ENCODE results near the gene SEMA3D. TPM values are rescaled to one million over a fixed set of nuclear protein-coding genes. Genes with fewer than 3 reads are reported as not detected.
A peak's percentile ranks its signal among the peaks of the same experiment; 100 is the strongest.

SEMA3D gene
- total RNA-seq: 1 to 10 TPM in 3 of 4 donors, not detected in 1; 1.4 to 1.6 (median 1.5) TPM

- Histone ChIP-seq H3K4me3 (peak within 1 kb of the TSS; percentile 31 to 62 (median 34)), H3K27ac (peak within 1 kb of the TSS; percentile 49 to 71 (median 58)), H3K9me3 (no peaks in the 10 kb centered on the region), H3K36me3 (no peaks in the 10 kb centered on the region), H3K27me3 (peaks cover 42% of the 10 kb centered on the region), H3K4me1 (peaks cover 0 to 15% (median 7%) of the 10 kb centered on the region in 4 donors)
- 4% methylated on average over 43 of the region's 45 CpGs; no CpG with 5 or more reads in 1 of the 2 donors for WGBS, 2 donors (ENCODE audit: low coverage in 1 of 2)
- TF ChIP-seq EP300 (IDR thresholded peaks at IDR 0.05; ENCODE audit: low read depth) (no peak), POLR2A (IDR thresholded peaks at IDR 0.05) (no peak), CTCF (IDR thresholded peaks at IDR 0.05) (peak; percentile 36 to 65 (median 61)), POLR2AphosphoS5 (IDR thresholded peaks at IDR 0.05) (no peak)
- DNase-seq: peak; percentile 53
- in situ Hi-C loops (cut with MboI; ENCODE audit: low pct_ligation_motif_present in 1 of 4, low pct_unique_long_range_greater_than_20kb in 1 of 4, low sequenced_read_pairs in 3 of 4) (no loop called here), intact Hi-C loops (cut with DNase I; ENCODE audit: low total_unique reads) (loop anchor here (5.0 kb wide), 1 partner anchor 941 kb away; no protein-coding TSS in a partner anchor)
Measured at GRCh38 chr7:85186521-85187241, at the start of gene SEMA3D. TSS of gene SEMA3D (minus strand) at chr7:85187056. CDS start at chr7:85121891, 65,165 bp downstream.

GRCh38 chr7:85234730-85235129, 47.9 kb upstream of the SEMA3D start:
- Histone ChIP-seq H3K4me3 (no peak overlapping the region), H3K27me3 (no peaks in the 10 kb centered on the region), H3K4me1 (no peaks in the 10 kb centered on the region), H3K9me3 (no peaks in the 10 kb centered on the region), H3K36me3 (no peaks in the 10 kb centered on the region), H3K27ac (no peak overlapping the region)
- 59 to 78% methylated on average over 3 of the region's 3 CpGs for WGBS, 2 donors (ENCODE audit: low coverage in 1 of 2)
- no peak for TF ChIP-seq EP300 (IDR thresholded peaks at IDR 0.05; ENCODE audit: low read depth)
- no peak for TF ChIP-seq POLR2A (IDR thresholded peaks at IDR 0.05)
- TF ChIP-seq POLR2AphosphoS5 (IDR thresholded peaks at IDR 0.05): no peak
- no peak for TF ChIP-seq CTCF (IDR thresholded peaks at IDR 0.05)
- in situ Hi-C loops (cut with MboI; ENCODE audit: low pct_ligation_motif_present in 1 of 4, low pct_unique_long_range_greater_than_20kb in 1 of 4, low sequenced_read_pairs in 3 of 4) (no loop called here), intact Hi-C loops (cut with DNase I; ENCODE audit: low total_unique reads) (no loop called here)
- DNase-seq: no peak

GRCh38 chr7:85232068-85232467, 45.2 kb upstream of the SEMA3D start:
- in situ Hi-C loops (cut with MboI; ENCODE audit: low pct_ligation_motif_present in 1 of 4, low pct_unique_long_range_greater_than_20kb in 1 of 4, low sequenced_read_pairs in 3 of 4): no loop called here

GRCh38 chr7:85230623-85231022, 43.8 kb upstream of the SEMA3D start:
- intact Hi-C loops (cut with DNase I; ENCODE audit: low total_unique reads): no loop called here
- H3K27ac ChIP-seq: no peak overlapping the region
- no peaks in the 10 kb centered on the region for H3K36me3 ChIP-seq

More at GRCh38 chr7:85232068-85232467, 45.2 kb upstream of the SEMA3D start:
- Histone ChIP-seq H3K4me1 (no peaks in the 10 kb centered on the region), H3K4me3 (no peak overlapping the region), H3K36me3 (no peaks in the 10 kb centered on the region), H3K27me3 (no peaks in the 10 kb centered on the region), H3K27ac (no peak overlapping the region), H3K9me3 (no peaks in the 10 kb centered on the region)
- TF ChIP-seq POLR2A (IDR thresholded peaks at IDR 0.05) (no peak), POLR2AphosphoS5 (IDR thresholded peaks at IDR 0.05) (no peak), EP300 (IDR thresholded peaks at IDR 0.05; ENCODE audit: low read depth) (no peak), CTCF (IDR thresholded peaks at IDR 0.05) (no peak)
- intact Hi-C loops (cut with DNase I; ENCODE audit: low total_unique reads): no loop called here
- WGBS, 2 donors (ENCODE audit: low coverage in 1 of 2): 79 to 81% methylated on average over 2 of the region's 2 CpGs
- no peak for DNase-seq

More at GRCh38 chr7:85230623-85231022, 43.8 kb upstream of the SEMA3D start:
- Histone ChIP-seq H3K27me3 (no peaks in the 10 kb centered on the region), H3K4me3 (no peak overlapping the region), H3K4me1 (no peaks in the 10 kb centered on the region), H3K9me3 (no peaks in the 10 kb centered on the region)
- 35 to 67% methylated on average over 3 of the region's 3 CpGs for WGBS, 2 donors (ENCODE audit: low coverage in 1 of 2)
- in situ Hi-C loops (cut with MboI; ENCODE audit: low pct_ligation_motif_present in 1 of 4, low pct_unique_long_range_greater_than_20kb in 1 of 4, low sequenced_read_pairs in 3 of 4): no loop called here
- no peak for DNase-seq
- TF ChIP-seq POLR2A (IDR thresholded peaks at IDR 0.05) (no peak), EP300 (IDR thresholded peaks at IDR 0.05; ENCODE audit: low read depth) (no peak), POLR2AphosphoS5 (IDR thresholded peaks at IDR 0.05) (no peak), CTCF (IDR thresholded peaks at IDR 0.05) (no peak)

All from transverse colon (tissue), 4 donors.